HT1080 (cell line): ENCODE data around the gene RAI1. TPM values are rescaled to one million over a fixed set of nuclear protein-coding genes. Genes with fewer than 3 reads are reported as not detected.

Experiments
- DNase-seq: peaks from one replicate; pipeline ENCODE4 v3.0.0-alpha.2; 2015; ENCODE audit warnings: low read depth
- total RNA-seq: library from RNA; depleted of rRNA; stranded (reverse); fragments of >200 nt; shearing (Covaris generic); gene quantifications from 2 replicates; pipeline ENCODE4 v1.2.3, GENCODE V29; 2014

Gene RAI1
- total RNA-seq, 1 experiment from 2014 or later, result 9.5 TPM

GRCh38 chr17:17812211-17813054 lies 131.2 kb downstream of the RAI1 start:
- DNase-seq, result peak; percentile 36

GRCh38 chr17:17813055-17813724 lies 131.9 kb downstream of the RAI1 start:
- no peak for DNase-seq

- DNase-seq, result no peak
Measured at GRCh38 chr17:17813725-17814095, 132.5 kb downstream of the RAI1 start.

- DNase-seq, result no peak
Measured at GRCh38 chr17:17814162-17815061, 133.2 kb downstream of the RAI1 start.

- no peak for DNase-seq
Measured at GRCh38 chr17:17815062-17815406, 133.8 kb downstream of the RAI1 start.

GRCh38 chr17:17815436-17816200 lies 134.4 kb downstream of the RAI1 start:
- no peak for DNase-seq

GRCh38 chr17:17816240-17816814 lies 135.1 kb downstream of the RAI1 start:
- DNase-seq, result no peak

- no peak for DNase-seq
Measured at GRCh38 chr17:17816831-17817551, 135.7 kb downstream of the RAI1 start.

- DNase-seq, result no peak
Measured at GRCh38 chr17:17817552-17817947, 136.3 kb downstream of the RAI1 start.

GRCh38 chr17:17818088-17818526 lies 136.8 kb downstream of the RAI1 start:
- no peak for DNase-seq

- DNase-seq, result no peak
Measured at GRCh38 chr17:17819111-17819510, 137.9 kb downstream of the RAI1 start.

GRCh38 chr17:17819561-17819995 lies 138.3 kb downstream of the RAI1 start:
- DNase-seq, result peak; percentile 92

- DNase-seq, result no peak
Measured at GRCh38 chr17:17820046-17820445, 138.8 kb downstream of the RAI1 start.

GRCh38 chr17:17820463-17821158 lies 139.4 kb downstream of the RAI1 start:
- DNase-seq, result no peak

GRCh38 chr17:17822189-17822588 lies 140.9 kb downstream of the RAI1 start:
- peak; percentile 49 for DNase-seq

GRCh38 chr17:17822616-17823015 lies 141.4 kb downstream of the RAI1 start:
- no peak for DNase-seq

- DNase-seq, result peak; percentile 72
Measured at GRCh38 chr17:17823433-17824118, 142.3 kb downstream of the RAI1 start.

GRCh38 chr17:17824119-17824782 lies 143.0 kb downstream of the RAI1 start:
- no peak for DNase-seq
